Panc1 (cell line): ENCODE data around the gene AFF4.

Experiments used
- POLR2AphosphoS5 ChIP-seq: IDR thresholded peaks from 2 replicates; pipeline ENCODE4 v1.6.1; 2012; ENCODE audit warnings: mild to moderate bottlenecking, low read depth, low read length, moderate library complexity
- REST ChIP-seq, 2 experiments: IDR thresholded peaks; 2 replicates each; pipeline ENCODE4 v1.6.1; 2011 to 2012; ENCODE audit warnings: low read depth in 2 of 2, control low read depth in 1 of 2, low read length in 1 of 2, mild to moderate bottlenecking in 1 of 2, moderate library complexity in 1 of 2; ENCODE audit not compliant: insufficient read depth in 1 of 2
- SIN3A ChIP-seq: IDR thresholded peaks from 2 replicates; pipeline ENCODE4 v1.6.1; 2012; ENCODE audit warnings: low read depth, mild to moderate bottlenecking, low read length, moderate library complexity, borderline replicate concordance; ENCODE audit not compliant: insufficient read depth
- TF ChIP-seq, protein P1 (sequence below): fragments of 450-650 bp; IDR thresholded peaks from 2 replicates; pipeline ENCODE4 v1.5.1; 2017; ENCODE audit warnings: mild to moderate bottlenecking

- TF ChIP-seq REST (IDR thresholded peaks at IDR 0.05; ENCODE audit: insufficient read depth in 1 of 2, low read depth in 2 of 2, low read length in 1 of 2): no peak
- TF ChIP-seq, protein P1, sequence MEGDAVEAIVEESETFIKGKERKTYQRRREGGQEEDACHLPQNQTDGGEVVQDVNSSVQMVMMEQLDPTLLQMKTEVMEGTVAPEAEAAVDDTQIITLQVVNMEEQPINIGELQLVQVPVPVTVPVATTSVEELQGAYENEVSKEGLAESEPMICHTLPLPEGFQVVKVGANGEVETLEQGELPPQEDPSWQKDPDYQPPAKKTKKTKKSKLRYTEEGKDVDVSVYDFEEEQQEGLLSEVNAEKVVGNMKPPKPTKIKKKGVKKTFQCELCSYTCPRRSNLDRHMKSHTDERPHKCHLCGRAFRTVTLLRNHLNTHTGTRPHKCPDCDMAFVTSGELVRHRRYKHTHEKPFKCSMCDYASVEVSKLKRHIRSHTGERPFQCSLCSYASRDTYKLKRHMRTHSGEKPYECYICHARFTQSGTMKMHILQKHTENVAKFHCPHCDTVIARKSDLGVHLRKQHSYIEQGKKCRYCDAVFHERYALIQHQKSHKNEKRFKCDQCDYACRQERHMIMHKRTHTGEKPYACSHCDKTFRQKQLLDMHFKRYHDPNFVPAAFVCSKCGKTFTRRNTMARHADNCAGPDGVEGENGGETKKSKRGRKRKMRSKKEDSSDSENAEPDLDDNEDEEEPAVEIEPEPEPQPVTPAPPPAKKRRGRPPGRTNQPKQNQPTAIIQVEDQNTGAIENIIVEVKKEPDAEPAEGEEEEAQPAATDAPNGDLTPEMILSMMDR: no peak
- TF ChIP-seq POLR2AphosphoS5: no peak
- no peak for TF ChIP-seq SIN3A
Measured at GRCh38 chr5:132896685-132897084, 66.7 kb downstream of the AFF4 start.
